LNCaP clone FGC (cell line): ENCODE measurements around the gene TMBIM6.

Experiments
- DNase-seq: peaks from one replicate; pipeline ENCODE4 v3.0.0-alpha.2; 2011; ENCODE audit warnings: low read depth
- H3K4me3 ChIP-seq: 2 replicates; pipeline ENCODE4 v1.5.1; 2011; ENCODE audit warnings: mild to moderate bottlenecking, low read depth, low read length, control low read depth
- CTCF ChIP-seq: IDR thresholded peaks from 2 replicates; pipeline ENCODE4 v1.5.1; 2012; ENCODE audit warnings: mild to moderate bottlenecking; ENCODE audit not compliant: control insufficient read depth, insufficient read depth; ENCODE audit errors: extremely low read depth

TMBIM6 gene

GRCh38 chr12:49811961-49812401, 70.6 kb downstream of the TMBIM6 start:
- no peak for TF ChIP-seq CTCF
- no peak for DNase-seq
- H3K4me3 ChIP-seq = no peak overlapping the region

GRCh38 chr12:49813131-49813530, 71.8 kb downstream of the TMBIM6 start:
- no peak for DNase-seq
- TF ChIP-seq CTCF = no peak
- no peak overlapping the region for H3K4me3 ChIP-seq
